ENCODE measurements around the gene MALRD1.

Gene MALRD1

DNA sequence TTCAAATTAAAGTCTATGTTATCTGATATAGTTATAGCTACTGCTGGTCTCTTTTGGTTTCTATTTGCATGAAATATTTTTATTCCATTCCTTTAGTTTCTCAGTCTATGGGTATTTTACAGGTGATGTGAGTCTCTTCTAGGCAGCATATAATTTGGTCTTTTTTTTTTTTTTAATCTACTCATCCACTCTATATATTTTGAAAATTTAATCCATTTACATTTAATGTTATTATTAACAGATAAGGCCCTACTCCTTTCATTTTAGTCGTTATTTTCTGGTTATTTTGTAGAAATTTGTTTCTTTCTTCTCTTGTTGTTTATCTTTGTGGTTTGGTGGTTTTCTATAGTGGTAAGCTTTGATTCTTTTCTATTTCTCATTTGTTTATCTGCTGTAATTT lies 58.8 kb downstream of the MALRD1 start:
- no peak for DNase-seq (ENCODE audit: low read depth in 1 of 2, low spot score in 1 of 2)

DNA sequence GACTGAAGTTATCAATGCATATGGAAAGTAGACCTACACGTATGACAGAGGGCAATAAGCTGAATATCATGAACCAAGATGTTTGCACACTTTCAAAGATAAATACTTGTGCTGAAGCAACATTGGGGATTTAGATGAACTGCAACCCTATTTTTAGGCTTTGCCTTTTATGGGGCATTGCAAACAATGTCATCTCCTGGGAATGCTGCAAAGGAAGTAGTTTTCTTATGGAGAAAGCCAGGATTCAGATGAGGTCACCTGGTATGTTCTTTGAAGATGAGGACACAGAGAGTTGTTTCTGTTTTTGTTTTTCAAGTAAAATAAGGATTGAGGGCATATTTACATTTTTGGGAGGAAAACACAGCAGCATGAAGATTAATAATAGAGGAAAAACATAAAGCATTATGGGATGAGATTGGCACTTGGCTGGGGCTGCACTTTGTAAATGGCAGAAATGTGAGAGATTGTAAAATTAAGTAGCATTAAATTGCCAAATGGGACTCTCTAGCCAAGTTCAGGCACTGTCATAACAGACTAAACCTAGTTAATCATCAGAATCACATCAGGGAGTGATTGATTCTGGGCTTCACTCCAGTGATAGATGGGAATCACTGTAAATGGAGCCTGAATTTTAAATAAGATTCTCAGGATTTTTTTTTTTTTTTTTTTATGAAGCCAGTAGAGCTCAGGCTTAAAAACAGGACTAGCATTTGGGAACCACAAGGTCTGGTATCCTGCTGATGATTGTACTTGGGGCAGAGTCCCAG lies 63.1 kb downstream of the MALRD1 start:
- no peak for DNase-seq (ENCODE audit: low read depth in 1 of 2, low spot score in 1 of 2)

GRCh38 chr10:19117438-19117837 lies 68.8 kb downstream of the MALRD1 start:
- no peak for DNase-seq (ENCODE audit: low read depth in 1 of 2, low spot score in 1 of 2)

DNA sequence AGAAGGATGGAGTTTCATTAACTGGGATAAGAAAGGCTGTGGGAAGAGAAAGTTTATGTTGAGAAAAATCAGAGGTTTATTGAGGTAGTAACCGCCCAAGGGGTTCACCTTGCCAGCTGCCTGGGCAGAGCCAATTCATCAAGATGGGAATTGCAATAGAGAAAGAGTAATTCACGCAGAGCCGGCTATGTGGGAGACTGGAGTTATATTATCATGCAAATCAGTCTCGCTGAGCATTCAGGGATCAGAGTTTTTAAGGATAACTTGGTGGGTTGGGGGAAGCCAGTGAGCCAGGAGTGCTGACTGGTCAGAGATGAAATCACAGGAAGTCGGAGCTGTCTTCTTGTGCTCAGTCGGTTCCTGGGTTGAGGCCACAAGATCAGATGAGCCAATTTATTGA lies 70.6 kb downstream of the MALRD1 start:
- DNase-seq (ENCODE audit: low read depth in 1 of 2, low spot score in 1 of 2): no peak

- DNase-seq (ENCODE audit: low read depth in 1 of 2, low spot score in 1 of 2): no peak
These were observed 71.8 kb downstream of the MALRD1 start for GRCh38 chr10:19120381-19120908.

DNA sequence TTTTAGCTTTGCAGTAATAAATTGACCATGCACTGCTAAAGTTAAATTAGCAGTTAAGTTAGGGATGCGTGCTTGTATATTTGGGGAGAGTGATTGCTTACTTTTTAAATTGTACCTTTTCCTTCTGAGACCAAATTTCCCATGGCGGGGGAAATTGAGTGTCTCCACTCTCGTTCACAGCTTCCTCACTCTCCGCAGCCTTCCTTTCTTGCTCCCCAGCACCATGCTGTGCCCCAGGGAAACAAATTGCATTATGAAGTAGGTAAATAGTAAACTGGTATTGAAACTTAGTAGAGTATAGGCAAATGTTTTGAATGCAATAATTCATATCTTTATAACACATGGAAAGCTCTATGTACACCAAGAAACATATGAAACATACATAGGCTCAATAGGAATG lies 85.4 kb downstream of the MALRD1 start:
- DNase-seq (ENCODE audit: low read depth in 1 of 2, low spot score in 1 of 2): no peak

DNA sequence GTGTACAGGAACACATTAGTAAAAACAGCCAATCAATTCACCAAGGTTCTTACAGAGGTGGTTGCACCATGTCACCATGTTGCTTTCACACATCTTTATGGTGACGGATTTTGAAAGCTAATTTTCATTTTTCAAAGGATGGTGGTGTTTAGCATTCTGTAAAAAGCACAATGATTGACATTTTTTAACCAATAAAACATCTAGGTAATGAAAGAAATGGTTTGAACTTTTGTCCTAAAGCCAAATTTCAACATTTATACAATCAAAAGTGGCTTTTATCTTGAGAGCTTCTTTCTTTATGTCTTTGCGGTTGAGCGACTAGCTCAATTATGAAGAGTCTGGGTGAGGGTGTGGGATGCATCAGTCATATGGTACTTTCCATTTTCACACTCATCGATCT lies 94.4 kb downstream of the MALRD1 start:
- DNase-seq (ENCODE audit: low read depth in 1 of 2, low spot score in 1 of 2): no peak

DNA sequence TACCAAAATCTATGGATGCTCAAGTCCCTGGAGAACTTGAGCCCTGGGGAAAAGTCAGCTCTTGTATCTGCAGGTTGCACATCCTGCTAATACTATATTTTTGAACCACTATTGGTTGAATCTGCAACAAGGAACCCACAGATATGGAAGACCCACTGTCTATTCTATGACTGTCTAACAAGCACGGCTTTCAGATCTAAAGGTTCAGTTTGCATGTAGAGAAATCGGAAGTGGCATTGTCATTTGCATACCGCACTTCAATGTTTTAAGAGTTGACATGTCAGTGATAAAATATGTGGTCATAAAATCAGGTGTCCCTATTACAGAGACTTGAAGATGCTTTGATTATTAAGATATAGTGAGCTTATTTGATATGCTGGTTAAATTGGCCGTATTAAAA lies 95.6 kb downstream of the MALRD1 start:
- DNase-seq (ENCODE audit: low read depth in 1 of 2, low spot score in 1 of 2): no peak

- DNase-seq (ENCODE audit: low read depth in 1 of 2, low spot score in 1 of 2): no peak
These were observed 105.8 kb downstream of the MALRD1 start for GRCh38 chr10:19154375-19154774.

DNA sequence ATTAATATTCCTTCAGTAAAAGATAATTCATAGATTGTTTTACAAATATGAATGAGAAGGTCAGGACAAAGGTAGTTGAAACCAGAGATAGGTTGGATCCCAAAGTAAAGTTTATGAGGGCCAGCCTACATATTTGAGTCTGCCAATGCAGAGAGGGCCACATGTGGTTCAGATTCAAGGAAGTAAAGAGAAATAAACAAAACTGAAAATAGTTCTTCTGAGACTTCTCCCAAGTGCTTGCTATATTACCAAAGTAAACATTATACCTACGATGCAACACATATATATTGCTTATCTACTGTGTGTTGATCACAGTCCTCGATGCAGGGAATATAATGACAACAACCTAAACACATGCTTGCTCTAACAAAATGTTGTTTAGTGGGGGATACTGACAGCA lies 109.8 kb downstream of the MALRD1 start:
- DNase-seq (ENCODE audit: low read depth in 1 of 2, low spot score in 1 of 2): no peak

GRCh38 chr10:19158870-19159269 lies 110.3 kb downstream of the MALRD1 start:
- DNase-seq (ENCODE audit: low read depth in 1 of 2, low spot score in 1 of 2): no peak

DNA sequence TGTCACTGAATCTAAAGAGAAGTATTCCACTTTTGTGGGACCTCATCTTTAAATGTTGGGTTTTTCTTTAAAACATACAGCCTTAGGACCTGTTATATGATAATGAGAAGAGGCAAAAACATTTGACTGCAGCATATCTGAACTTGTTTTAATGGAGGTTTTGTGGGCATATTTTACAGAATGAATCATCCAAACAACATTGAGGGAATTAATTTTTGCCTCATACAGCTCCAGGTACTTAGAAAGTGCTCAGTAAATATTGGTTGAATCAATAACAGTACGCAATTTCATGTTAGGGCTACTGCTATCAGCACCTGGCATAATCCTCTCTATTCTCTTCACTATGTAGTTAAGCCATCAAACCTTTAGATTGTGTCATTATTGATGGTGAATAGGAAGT lies 115.9 kb downstream of the MALRD1 start:
- no peak for DNase-seq (ENCODE audit: low read depth in 1 of 2, low spot score in 1 of 2)

- DNase-seq (ENCODE audit: low read depth in 1 of 2, low spot score in 1 of 2): no peak
These were observed 120.0 kb downstream of the MALRD1 start for GRCh38 chr10:19168584-19168983.

GRCh38 chr10:19169041-19169440 lies 120.4 kb downstream of the MALRD1 start:
- DNase-seq (ENCODE audit: low read depth in 1 of 2, low spot score in 1 of 2): no peak

DNA sequence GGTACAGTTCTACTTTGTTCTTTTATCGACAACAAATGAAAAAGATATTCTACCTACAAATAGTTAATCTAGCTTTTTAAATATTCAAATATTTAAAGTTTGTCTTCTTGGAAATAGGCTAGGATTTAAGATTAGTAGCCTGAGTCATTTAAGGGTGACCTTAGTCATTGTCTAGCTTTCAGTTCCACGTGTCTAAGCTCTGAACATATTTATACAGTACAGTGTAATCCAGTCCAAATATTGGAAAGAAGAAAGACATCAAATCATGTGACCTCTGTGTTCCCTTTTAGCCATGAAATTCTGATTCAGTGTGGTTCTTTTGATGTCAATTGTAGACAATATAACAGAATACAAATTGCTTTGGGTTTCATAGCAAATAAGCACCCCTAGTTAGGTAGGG lies 121.1 kb downstream of the MALRD1 start:
- no peak for DNase-seq (ENCODE audit: low read depth in 1 of 2, low spot score in 1 of 2)

- DNase-seq (ENCODE audit: low read depth in 1 of 2, low spot score in 1 of 2): no peak
These were observed 130.1 kb downstream of the MALRD1 start for GRCh38 chr10:19178675-19179074.

DNA sequence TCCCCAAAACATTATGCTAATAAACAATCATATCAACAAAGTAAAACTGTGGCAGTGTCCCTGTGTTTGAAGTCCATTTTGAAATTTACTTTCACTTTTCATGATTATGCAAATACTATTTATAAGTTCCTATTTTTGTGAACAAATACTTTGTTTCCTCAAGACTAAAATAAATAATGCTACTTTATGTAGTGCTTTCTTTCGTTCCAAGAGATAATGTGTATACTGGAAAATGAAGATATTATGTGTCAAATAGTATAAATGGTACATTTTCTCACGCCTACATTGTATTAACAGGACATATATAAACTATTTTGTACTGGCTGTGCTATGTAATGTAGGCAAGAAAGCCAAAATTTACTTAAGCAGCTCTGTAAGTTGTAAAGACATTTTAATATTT lies 136.3 kb downstream of the MALRD1 start:
- DNase-seq (ENCODE audit: low read depth in 1 of 2, low spot score in 1 of 2): no peak

DNA sequence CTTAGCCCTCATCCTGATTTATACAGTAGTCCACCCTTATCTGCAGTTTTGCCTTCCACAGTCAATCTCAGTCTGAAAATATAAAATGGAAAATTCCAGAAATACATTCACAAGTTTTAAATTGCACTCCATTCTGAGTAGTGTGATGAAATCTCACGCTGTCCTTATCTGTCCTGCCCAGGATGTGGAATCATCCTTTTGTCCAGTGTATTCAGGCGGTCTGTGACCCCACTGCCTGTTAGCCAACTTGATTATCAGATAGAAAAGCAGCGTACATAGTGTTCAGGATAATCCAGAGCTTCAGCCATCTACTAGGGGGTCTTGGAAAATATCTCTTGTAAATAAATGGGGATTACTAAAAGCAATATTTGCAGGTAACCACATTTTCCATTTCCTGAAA lies 146.3 kb downstream of the MALRD1 start:
- no peak for DNase-seq (ENCODE audit: low read depth in 1 of 2, low spot score in 1 of 2)

GRCh38 chr10:19195698-19196097 lies 147.1 kb downstream of the MALRD1 start:
- DNase-seq (ENCODE audit: low read depth in 1 of 2, low spot score in 1 of 2): no peak

- no peak for DNase-seq (ENCODE audit: low read depth in 1 of 2, low spot score in 1 of 2)
These were observed 151.6 kb downstream of the MALRD1 start for GRCh38 chr10:19200211-19200610.

GRCh38 chr10:19204246-19204917 lies 155.8 kb downstream of the MALRD1 start:
- DNase-seq (ENCODE audit: low read depth in 1 of 2, low spot score in 1 of 2): no peak

GRCh38 chr10:19209319-19209718 lies 160.7 kb downstream of the MALRD1 start:
- no peak for DNase-seq (ENCODE audit: low read depth in 1 of 2, low spot score in 1 of 2)

- no peak for DNase-seq (ENCODE audit: low read depth in 1 of 2, low spot score in 1 of 2)
These were observed 164.0 kb downstream of the MALRD1 start for GRCh38 chr10:19212590-19212989.

Data from activated T-helper 1 cell treated with anti-CD3 and anti-CD28 coated beads, Interleukin-2, amount 50 U/mL, for 16 hours (primary cell).